ENCODE data around the gene SUPT3H. TPM values are rescaled to one million over a fixed set of nuclear protein-coding genes. Genes with fewer than 3 reads are reported as not detected.

SUPT3H gene
- total and polyA plus RNA-seq, 2 of the 8 experiments (the other 6 are each of a cell fraction or from before 2014, with no cell fraction given), result 18.8 to 23.0 TPM

DNA sequence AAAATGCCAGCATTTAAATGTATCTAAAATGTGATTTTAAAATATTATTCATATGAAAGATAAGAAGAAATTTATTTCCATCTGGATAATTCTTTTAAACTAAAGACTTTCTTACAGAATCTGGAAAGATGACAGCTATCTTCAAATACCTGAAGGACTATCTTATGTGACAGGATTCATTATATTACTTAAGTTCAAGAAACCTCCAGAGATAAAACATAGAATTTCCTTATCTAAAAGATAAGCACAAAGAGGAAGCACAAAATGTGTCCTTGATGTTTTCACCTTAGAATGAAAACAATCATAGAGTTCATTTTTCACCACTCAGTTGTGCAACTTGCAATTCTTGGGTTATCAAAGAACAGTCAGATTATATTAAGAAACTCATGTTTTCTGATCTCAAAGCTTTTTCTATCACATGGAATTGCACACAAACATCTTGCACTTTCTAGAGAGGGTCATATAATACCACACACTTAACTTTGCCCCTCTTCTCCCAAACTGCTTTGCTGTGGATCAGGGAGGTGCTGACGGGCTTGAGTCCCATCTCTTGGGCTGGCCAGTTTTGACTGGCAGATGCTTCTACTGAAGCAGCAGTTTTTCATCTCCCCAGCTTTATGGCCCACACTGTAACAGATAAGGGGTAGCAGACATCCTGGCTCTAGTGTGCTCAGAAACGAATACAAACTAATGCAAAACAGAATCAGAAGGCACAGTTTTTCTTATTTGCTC lies 522.9 kb downstream of the SUPT3H start:
- Histone ChIP-seq H4K5ac (ENCODE audit: insufficient read length, low read depth, low read length) (no peak overlapping the region), H2AK5ac (ENCODE audit: low read depth, low read length) (no peak overlapping the region), H3K27ac (ENCODE audit: low read depth, low read length) (no peak overlapping the region), H3K4me2 (ENCODE audit: insufficient read depth in 1 of 2, low read depth in 2 of 2, low read length in 2 of 2) (no peak overlapping the region), H3K4me1 (replicated peaks in 1 of 4; ENCODE audit: control insufficient read depth in 3 of 4, insufficient read depth in 4 of 4, low read length in 3 of 4) (no peaks in the 10 kb centered on the region), H3K56ac (replicated peaks; ENCODE audit: insufficient read length, low read depth, low read length) (no peak overlapping the region), H3K9me3 (ENCODE audit: insufficient read depth in 2 of 2, low read depth in 1 of 2, low read length in 1 of 2) (no peaks in the 10 kb centered on the region), H4K20me1 (replicated peaks in 1 of 2; ENCODE audit: control insufficient read depth in 1 of 2, insufficient read depth in 2 of 2, low read length in 2 of 2) (no peaks in the 10 kb centered on the region), H3K18ac (ENCODE audit: extremely low read depth, low read length) (no peak overlapping the region), H3K23ac (ENCODE audit: insufficient read length) (no peak overlapping the region), H3K4me3 (ENCODE audit: extremely low read depth in 1 of 4, insufficient read depth in 2 of 4, low read depth in 3 of 4, low read length in 4 of 4) (no peak overlapping the region), H3K27me3 (replicated peaks in 1 of 4; ENCODE audit: control insufficient read depth in 3 of 4, extremely low read depth in 1 of 4, insufficient read depth in 3 of 4, low read length in 3 of 4) (no peaks in the 10 kb centered on the region), H2BK5ac (ENCODE audit: low read depth, low read length) (no peak overlapping the region), H3K14ac (ENCODE audit: insufficient read length) (no peak overlapping the region), H2BK12ac (ENCODE audit: low read depth, low read length) (no peak overlapping the region), H3K23me2 (ENCODE audit: low read depth, low read length) (no peaks in the 10 kb centered on the region), H2BK120ac (replicated peaks; ENCODE audit: low read depth, low read length) (no peak overlapping the region), H3K9ac (replicated peaks in 1 of 4; ENCODE audit: extremely low read depth in 1 of 4, low read depth in 3 of 4, low read length in 3 of 4) (no peak overlapping the region), H4K91ac (replicated peaks; ENCODE audit: insufficient read length, low read length) (no peak overlapping the region), H2BK15ac (ENCODE audit: low read length) (no peak overlapping the region), H3K79me2 (ENCODE audit: control insufficient read depth in 1 of 2, insufficient read depth in 2 of 2, low read length in 2 of 2) (no peaks in the 10 kb centered on the region), H2BK20ac (ENCODE audit: low read length) (no peak overlapping the region), H3K4ac (replicated peaks; ENCODE audit: insufficient read length, low read depth, low read length) (no peak overlapping the region), H3K79me1 (ENCODE audit: low read depth, low read length) (no peaks in the 10 kb centered on the region), H4K8ac (ENCODE audit: extremely low read depth, insufficient read depth, low read length) (no peak overlapping the region), H3K36me3 (ENCODE audit: control insufficient read depth in 2 of 4, insufficient read depth in 4 of 4, low read length in 3 of 4) (no peaks in the 10 kb centered on the region), H2AFZ (ENCODE audit: low read length) (no peak overlapping the region)
- CTCF ChIA-PET (ENCODE audit: partially characterized antibody), result no interaction called here
- WGBS, 2 experiments (ENCODE audit: extremely low coverage in 1 of 2, insufficient coverage in 1 of 2, insufficient read length in 1 of 2, insufficient replicate concordance in 2 of 2, low coverage in 1 of 2, low lambda C conversion rate in 2 of 2, missing lambda C conversion rate in 1 of 2), result 56% methylated on average over 2 of the region's 2 CpGs; no CpG with 5 or more reads in 1 of the 2 experiments
- TF ChIP-seq SIRT6 (IDR thresholded peaks at IDR 0.05; ENCODE audit: low read length), result no peak
- no peak for TF ChIP-seq SUZ12 (IDR thresholded peaks at IDR 0.05; ENCODE audit: low read length)
- TF ChIP-seq POLR2A (IDR thresholded peaks at IDR 0.05; ENCODE audit: control extremely low read depth in 1 of 2, low read depth in 2 of 2, low read length in 2 of 2), result no peak
- TF ChIP-seq CHD1 (IDR thresholded peaks at IDR 0.05; ENCODE audit: low read depth, low read length), result no peak
- TF ChIP-seq CBX8 (IDR thresholded peaks at IDR 0.05; ENCODE audit: borderline replicate concordance, low read depth, low read length), result no peak
- DNase-seq (ENCODE audit: low read depth in 1 of 2, low spot score in 2 of 2) (no peak), FAIRE-seq (no peak)
- POLR2A ChIA-PET (ENCODE audit: partially characterized antibody), result no interaction called here
